Sigmoid colon (tissue), 4 donors: ENCODE data around the gene PIK3R1.

Source experiments
- CTCF ChIP-seq, 4 experiments: fragments of 450-650 bp in 3 of 4; fragments of 200-600 bp in 1 of 4; IDR thresholded peaks; one replicate each; pipeline ENCODE4 v1.5.1; 2016 to 2019; ENCODE audit warnings: antibody characterized with exemption in 4 of 4, mild to moderate bottlenecking in 3 of 4, moderate library complexity in 2 of 4
- POLR2AphosphoS5 ChIP-seq, 4 donors: sonication (generic); formaldehyde crosslinking; IDR thresholded peaks; one replicate each; pipeline ENCODE4 v1.6.1; 2017; ENCODE audit warnings: antibody characterized with exemption in 4 of 4

DNA sequence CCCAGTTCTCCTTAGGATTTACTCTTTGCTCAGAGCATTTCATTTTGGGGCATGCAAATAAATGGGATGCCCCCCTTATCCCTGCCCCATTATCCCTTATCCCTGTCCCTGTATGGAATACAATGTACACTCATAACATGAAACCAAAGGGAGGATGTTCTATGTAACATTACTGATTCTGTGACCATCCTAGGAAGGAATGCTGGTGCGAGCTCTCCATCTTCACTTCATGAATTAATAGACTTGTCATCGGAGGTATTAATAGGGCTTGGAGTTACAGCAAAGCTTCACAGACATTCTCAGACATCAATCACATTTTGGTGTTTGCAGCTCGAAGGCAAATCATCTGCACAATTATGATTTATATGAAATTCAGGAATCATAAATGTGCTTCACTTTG is 20.4 kb upstream of the PIK3R1 start:
- TF ChIP-seq CTCF (IDR thresholded peaks at IDR 0.05) = no peak
- no peak for TF ChIP-seq POLR2AphosphoS5 (IDR thresholded peaks at IDR 0.05)
